Fibroblast of mammary gland (primary cell): ENCODE data around the gene MTUS2.

Experiments used
- DNase-seq: peaks from one replicate; pipeline ENCODE4 v3.0.0-alpha.2; 2010; ENCODE audit warnings: low read depth
- H3K4me3 ChIP-seq: 2 replicates; pipeline ENCODE4 v1.5.1; 2011; ENCODE audit warnings: low read depth, mild to moderate bottlenecking, low read length, moderate library complexity; ENCODE audit not compliant: control insufficient read depth
- CTCF ChIP-seq: conservative IDR thresholded peaks from 2 replicates; pipeline ENCODE4 v1.5.1; 2011; ENCODE audit warnings: low read depth, low read length, inconsistent platforms; ENCODE audit not compliant: control insufficient read depth, insufficient read depth

Gene MTUS2

DNA sequence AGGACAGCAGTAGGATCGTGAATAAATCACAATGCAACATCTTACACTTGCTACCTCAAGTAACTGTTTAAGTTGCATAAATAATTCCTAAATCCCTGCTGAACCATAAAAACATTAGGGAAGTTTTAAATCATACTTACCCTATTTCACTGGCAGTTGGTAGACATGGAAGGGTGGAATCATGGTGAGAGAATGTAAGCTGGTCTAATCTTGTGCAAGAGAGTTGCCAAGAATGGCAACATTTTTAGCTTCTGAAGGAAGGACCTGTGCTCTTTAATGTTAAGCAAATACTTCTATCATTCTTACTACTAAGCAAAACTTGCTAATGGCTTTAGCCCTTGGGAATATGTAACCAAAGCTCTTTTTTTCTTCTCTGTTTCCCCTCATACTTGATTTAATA, 46.8 kb downstream of the MTUS2 start:
- H3K4me3 ChIP-seq: no peak overlapping the region
- TF ChIP-seq CTCF: no peak

DNA sequence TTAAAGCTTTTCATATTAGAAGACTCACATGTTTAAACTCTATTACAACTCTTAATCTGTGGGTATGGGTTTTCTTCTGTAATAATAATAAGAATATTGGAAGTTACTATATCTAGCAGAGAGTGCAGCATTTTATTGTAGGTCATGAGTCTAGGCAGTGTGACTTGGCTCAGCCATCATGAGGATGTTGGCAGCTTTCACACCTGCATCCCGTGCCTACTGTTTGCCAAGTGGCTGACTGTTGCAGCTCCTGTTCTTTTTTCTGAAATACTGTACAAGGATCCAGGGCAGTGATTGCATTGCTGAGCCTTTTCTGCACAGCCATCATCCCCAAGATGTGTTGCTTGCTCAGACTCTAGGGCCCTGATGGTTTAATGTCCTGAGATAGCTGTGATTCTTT, 47.4 kb downstream of the MTUS2 start:
- DNase-seq: no peak
- H3K4me3 ChIP-seq: no peak overlapping the region
- no peak for TF ChIP-seq CTCF

More for the DNA sequence above, 46.8 kb downstream of the MTUS2 start:
- DNase-seq: no peak

GRCh38 chr13:28872427-28873176, 52.5 kb downstream of the MTUS2 start:
- TF ChIP-seq CTCF: no peak
- no peak for DNase-seq
- no peak overlapping the region for H3K4me3 ChIP-seq

DNA sequence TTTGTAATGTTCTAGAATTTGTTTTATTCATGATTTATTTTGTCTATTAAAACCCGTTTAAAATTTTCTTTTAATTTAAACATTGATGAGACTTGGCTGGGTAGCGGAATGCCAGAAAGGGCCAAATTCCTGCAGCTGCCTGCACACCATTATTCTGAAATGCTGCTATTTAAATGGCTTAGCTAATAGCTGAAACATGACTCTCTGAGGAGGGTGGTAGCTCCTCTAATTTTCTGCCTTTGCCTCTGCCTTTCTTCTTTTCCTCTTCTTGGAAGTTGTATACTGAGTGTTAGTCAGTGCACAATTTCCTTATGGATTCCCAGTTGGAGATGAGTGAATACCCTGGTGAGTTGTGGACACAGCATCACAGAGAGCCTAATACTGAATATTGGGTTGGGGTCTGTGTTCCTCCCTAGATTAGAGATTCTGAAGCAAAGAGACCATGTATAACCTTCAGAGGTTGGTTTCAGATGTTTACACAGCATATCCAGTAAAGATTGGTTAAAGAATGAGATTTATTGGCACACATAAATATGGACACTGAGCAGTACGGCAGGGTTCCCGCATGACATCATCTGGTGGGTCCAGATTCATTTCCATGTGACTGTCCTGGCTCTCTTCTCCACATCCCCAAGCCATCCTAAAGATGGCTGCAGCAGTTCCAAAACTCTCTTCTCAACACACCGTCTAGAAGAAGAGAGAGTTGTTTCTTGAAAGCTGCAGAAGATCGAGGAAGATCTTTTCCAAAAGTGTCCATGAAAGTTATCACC, 55.9 kb downstream of the MTUS2 start:
- DNase-seq: no peak
- H3K4me3 ChIP-seq: no peak overlapping the region
- TF ChIP-seq CTCF: no peak

DNA sequence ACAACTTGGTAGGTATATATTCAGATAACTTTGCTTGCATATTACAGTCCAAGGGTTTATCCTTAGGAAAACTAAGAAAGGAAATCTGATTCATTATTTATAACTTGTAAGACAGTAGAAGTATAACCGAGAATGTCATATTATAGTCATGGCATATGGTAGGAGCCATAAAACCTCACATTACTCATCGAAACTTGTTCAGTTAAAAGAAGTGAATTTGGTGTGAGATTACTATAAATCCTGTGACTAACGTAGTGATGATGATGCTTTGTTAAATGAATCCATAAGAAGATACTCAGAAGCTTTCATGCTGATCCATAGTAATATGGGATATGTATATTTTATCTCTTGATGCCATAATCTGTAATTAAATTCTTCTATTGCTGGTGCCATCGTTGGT, 57.3 kb downstream of the MTUS2 start:
- no peak for DNase-seq
- H3K4me3 ChIP-seq: no peak overlapping the region
- TF ChIP-seq CTCF: no peak

DNA sequence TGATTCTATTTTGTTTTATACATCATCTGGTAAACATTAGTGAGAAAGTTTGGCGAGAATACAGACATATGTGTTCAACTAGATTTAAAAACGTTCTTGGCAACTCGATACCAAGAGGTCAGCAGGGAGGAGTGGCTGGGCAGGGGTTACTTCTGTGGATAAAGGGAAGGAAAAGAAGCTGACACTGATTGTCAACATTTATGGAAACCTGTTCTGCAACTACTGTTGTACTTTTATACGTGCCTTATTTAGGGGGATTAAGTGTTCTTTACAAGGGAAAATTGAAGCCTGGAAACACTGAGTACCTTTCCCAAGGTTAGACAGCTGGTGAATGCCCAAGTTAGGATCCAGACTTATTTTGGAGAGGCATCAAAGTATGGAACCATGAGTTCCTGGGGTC, 65.0 kb downstream of the MTUS2 start:
- no peak for DNase-seq
- H3K4me3 ChIP-seq: no peak overlapping the region
- no peak for TF ChIP-seq CTCF
